Measurements from ENCODE around the gene KRT31.
"Not testable (repeated sequence)": the region's sequence is repeated elsewhere in the genome, so short reads cannot be mapped to it uniquely, and the experiment has no call there.

Gene KRT31

DNA sequence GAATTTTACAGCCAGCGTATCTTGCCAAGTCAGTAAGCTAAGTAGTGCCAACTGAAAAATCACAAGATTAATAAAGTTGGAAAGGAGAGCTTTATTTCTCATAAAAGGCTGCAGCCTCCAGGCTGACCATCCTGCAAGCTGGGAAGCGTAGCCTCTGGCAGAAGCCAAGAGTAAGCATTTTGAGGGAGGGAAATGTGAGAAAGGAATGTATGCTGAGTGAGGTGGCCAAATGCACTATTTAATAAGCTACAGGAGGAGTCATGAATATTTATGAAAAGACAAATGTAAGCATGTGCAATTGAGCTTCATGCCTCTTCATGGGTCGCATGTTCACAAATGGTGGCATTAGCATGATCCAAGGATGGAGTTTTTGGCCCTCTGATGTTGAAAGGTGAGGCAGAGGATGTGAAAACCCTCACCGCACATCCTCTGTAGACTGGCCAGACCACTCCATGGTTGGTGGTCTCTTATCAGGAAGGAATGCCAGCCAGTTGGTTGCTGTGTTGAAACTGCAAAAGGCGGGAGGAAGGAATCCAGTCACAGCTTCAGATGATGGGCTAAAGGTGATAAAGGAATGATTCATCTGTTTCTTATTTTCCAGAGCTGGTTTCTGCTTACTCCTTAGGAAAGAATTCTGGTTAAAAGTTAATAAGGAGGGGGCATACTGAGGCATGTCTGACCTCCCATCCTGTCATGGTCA, 37.0 kb downstream of the KRT31 start:
- TF ChIP-seq, protein P1, sequence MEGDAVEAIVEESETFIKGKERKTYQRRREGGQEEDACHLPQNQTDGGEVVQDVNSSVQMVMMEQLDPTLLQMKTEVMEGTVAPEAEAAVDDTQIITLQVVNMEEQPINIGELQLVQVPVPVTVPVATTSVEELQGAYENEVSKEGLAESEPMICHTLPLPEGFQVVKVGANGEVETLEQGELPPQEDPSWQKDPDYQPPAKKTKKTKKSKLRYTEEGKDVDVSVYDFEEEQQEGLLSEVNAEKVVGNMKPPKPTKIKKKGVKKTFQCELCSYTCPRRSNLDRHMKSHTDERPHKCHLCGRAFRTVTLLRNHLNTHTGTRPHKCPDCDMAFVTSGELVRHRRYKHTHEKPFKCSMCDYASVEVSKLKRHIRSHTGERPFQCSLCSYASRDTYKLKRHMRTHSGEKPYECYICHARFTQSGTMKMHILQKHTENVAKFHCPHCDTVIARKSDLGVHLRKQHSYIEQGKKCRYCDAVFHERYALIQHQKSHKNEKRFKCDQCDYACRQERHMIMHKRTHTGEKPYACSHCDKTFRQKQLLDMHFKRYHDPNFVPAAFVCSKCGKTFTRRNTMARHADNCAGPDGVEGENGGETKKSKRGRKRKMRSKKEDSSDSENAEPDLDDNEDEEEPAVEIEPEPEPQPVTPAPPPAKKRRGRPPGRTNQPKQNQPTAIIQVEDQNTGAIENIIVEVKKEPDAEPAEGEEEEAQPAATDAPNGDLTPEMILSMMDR (IDR thresholded peaks at IDR 0.05; ENCODE audit: unreplicated experiment in 3 of 3): no peak
- H3K27ac Mint-ChIP-seq: no peak overlapping the region
- H3K9me3 Mint-ChIP-seq: peaks cover 11% of the 10 kb centered on the region

GRCh38 chr17:41354536-41354935, 42.9 kb downstream of the KRT31 start:
- Mint-ChIP-seq H3K27ac (no peak overlapping the region), H3K4me1 (no peaks in the 10 kb centered on the region), H3K9me3 (peaks cover 6% of the 10 kb centered on the region), H3K27me3 (ENCODE audit: low read depth) (peaks cover 11% of the 10 kb centered on the region), H3K4me3 (no peak overlapping the region), H3K36me3 (ENCODE audit: low read depth) (no peaks in the 10 kb centered on the region)
- TF ChIP-seq, protein P1 (IDR thresholded peaks at IDR 0.05; ENCODE audit: unreplicated experiment in 3 of 3): no peak

More for the DNA sequence above, 37.0 kb downstream of the KRT31 start:
- peaks cover 10% of the 10 kb centered on the region for H3K27me3 Mint-ChIP-seq (ENCODE audit: low read depth)
- no peaks in the 10 kb centered on the region for H3K4me1 Mint-ChIP-seq
- H3K36me3 Mint-ChIP-seq (ENCODE audit: low read depth): no peaks in the 10 kb centered on the region
- H3K4me3 Mint-ChIP-seq: no peak overlapping the region

GRCh38 chr17:41352597-41353366, 44.6 kb downstream of the KRT31 start:
- no peaks in the 10 kb centered on the region for H3K4me1 Mint-ChIP-seq
- TF ChIP-seq, protein P1 (IDR thresholded peaks at IDR 0.05; ENCODE audit: unreplicated experiment in 3 of 3): no peak
- H3K9me3 Mint-ChIP-seq: peaks cover 6% of the 10 kb centered on the region
- H3K27ac Mint-ChIP-seq: no peak overlapping the region
- H3K36me3 Mint-ChIP-seq (ENCODE audit: low read depth): no peaks in the 10 kb centered on the region
- H3K27me3 Mint-ChIP-seq (ENCODE audit: low read depth): peaks cover 16% of the 10 kb centered on the region
- no peak overlapping the region for H3K4me3 Mint-ChIP-seq

GRCh38 chr17:41351177-41351576, 46.2 kb downstream of the KRT31 start:
- peaks cover 12% of the 10 kb centered on the region for H3K27me3 Mint-ChIP-seq (ENCODE audit: low read depth)
- H3K4me1 Mint-ChIP-seq: no peaks in the 10 kb centered on the region
- H3K27ac Mint-ChIP-seq: no peak overlapping the region
- H3K9me3 Mint-ChIP-seq: peaks cover 1% of the 10 kb centered on the region
- TF ChIP-seq, protein P1 (IDR thresholded peaks at IDR 0.05; ENCODE audit: unreplicated experiment in 3 of 3): no peak
- H3K36me3 Mint-ChIP-seq (ENCODE audit: low read depth): no peaks in the 10 kb centered on the region
- H3K4me3 Mint-ChIP-seq: no peak overlapping the region

DNA sequence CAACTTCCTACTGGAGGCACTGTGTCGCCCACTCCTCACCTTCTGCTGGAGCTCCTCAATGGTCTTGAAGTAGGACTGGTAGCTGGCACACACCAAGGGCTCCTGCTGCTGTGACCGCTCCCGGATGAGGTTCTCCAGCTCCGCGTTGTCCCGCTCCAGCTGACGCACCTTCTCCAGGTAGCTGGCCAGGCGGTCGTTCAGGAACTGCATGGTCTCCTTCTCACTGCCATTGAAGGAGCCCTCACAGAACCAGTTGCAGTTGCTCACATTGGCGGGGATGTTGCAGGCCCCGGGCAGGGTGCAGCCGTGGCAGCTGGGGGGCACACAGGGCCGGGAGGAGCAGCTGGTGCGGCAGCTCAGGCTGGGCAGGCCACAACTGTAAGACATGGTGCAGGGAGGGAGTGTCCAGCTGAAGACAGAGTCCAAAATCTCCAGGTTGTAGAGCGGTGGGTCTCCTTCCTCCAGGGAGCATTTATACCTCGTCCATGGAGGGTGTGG, 47.0 kb downstream of the KRT31 start, which contains the start of gene KRT33A:
KRT33A (minus strand) TSS at position 448 of the 498 bp plus-strand sequence; CDS start at position 387, 61 bp downstream.
- H3K27me3 Mint-ChIP-seq (ENCODE audit: low read depth): peaks cover 11% of the 10 kb centered on the region
- H3K36me3 Mint-ChIP-seq (ENCODE audit: low read depth); H3K9me3 Mint-ChIP-seq; H3K27ac Mint-ChIP-seq; H3K4me1 Mint-ChIP-seq; H3K4me3 Mint-ChIP-seq: not testable (repeated sequence)

Measured in nephron (organoid).